GM12872 (cell line): Measurements from ENCODE around the gene TCF23.

Source experiments
- TF ChIP-seq, protein P1 (sequence below): IDR thresholded peaks from 3 replicates; pipeline ENCODE4 v1.5.1; 2011; ENCODE audit warnings: low read depth, mild to moderate bottlenecking, low read length, moderate library complexity; ENCODE audit not compliant: insufficient read depth

The TCF23 gene

DNA sequence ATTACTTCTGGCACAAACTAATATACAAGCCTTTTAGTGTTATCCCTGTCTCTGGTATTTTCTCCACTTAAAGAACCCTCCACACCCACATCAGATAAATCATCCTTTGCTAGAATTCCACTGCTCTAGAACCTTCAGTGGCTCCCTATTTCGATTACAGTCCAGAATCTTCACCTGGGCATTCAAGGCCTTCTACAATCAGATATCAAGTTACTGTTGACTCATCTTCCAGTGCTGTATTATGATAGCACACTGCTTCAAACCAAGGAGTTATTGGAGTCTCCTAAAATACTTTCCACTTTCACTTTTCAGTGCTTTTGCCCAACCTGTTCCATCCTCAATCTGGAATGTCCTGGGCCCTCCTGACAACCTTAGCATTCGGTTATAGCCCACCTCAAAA lies 33.3 kb upstream of the TCF23 start:
- TF ChIP-seq, protein P1, sequence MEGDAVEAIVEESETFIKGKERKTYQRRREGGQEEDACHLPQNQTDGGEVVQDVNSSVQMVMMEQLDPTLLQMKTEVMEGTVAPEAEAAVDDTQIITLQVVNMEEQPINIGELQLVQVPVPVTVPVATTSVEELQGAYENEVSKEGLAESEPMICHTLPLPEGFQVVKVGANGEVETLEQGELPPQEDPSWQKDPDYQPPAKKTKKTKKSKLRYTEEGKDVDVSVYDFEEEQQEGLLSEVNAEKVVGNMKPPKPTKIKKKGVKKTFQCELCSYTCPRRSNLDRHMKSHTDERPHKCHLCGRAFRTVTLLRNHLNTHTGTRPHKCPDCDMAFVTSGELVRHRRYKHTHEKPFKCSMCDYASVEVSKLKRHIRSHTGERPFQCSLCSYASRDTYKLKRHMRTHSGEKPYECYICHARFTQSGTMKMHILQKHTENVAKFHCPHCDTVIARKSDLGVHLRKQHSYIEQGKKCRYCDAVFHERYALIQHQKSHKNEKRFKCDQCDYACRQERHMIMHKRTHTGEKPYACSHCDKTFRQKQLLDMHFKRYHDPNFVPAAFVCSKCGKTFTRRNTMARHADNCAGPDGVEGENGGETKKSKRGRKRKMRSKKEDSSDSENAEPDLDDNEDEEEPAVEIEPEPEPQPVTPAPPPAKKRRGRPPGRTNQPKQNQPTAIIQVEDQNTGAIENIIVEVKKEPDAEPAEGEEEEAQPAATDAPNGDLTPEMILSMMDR = no peak

DNA sequence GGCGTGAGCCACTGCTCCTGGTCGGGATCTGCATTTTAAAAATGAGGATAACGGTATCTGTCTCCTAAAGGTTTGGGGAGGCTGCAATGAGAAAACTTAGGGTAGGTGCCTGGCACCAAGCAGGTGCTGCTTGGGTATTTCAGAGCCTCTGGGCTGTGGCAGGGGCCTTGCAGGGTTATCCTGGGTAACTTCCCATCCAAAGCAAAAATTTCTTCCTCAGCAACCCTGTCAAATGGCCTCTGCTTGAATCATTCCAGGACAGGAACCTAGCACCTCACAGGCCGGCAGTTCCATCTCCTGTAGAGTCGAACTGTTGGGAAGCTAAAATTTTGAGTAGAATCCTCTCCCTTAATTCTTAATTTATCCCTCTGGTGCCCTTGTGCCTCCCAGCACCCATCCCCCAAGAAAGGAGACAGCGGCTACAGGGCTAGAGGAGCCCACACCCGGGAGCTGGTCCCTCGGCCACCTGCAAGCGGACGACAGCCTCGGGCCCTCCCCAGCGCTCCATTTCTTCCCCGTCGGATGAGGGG lies 30.7 kb upstream of the TCF23 start:
- TF ChIP-seq, protein P1 = no peak

DNA sequence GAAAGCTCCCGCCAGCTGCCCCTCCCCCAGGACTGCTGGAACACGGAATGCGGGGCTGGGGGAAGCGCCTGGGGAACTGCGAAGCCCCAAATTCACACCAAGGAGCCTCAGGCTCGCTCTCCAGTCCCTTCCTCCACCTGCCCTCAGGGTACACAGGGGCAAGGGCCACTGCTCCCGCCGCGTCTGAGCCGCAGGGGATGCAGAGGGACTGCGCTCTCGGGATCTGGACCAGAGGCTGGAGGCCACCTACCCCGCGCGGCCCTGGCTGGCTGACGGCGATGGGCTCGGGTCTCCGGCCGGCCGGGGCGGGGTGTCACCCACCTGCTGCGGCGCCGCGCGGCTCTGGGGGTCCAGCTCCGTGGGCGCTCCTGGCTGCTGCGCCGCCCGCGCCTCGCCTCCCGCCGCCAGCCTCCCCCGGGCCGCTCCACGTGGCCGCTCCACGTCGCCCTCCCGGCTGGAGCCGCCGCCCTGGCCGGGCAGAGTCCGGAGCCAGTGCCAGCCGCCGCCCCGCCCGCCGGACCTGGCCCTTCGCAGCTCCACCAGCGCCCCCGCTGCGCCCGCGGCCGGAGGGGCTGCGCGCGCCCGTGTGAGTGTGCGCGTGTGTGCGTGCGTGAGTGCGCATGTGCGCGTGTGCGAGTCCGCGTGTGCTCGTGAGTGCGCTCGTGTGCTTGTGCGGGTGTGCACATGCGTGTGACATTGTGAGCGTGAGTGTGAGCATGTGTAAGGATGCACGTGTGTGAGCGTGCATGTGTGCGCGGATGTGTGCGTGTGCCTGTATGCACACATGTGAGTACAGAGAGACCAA lies 30.1 kb upstream of the TCF23 start, which contains the start of gene CGREF1:
Gene CGREF1, minus strand, starts transcription at position 604 of the 805 bp plus-strand sequence. CDS start 14,762 bp downstream, outside the sequence.
- TF ChIP-seq, protein P1 = no peak

DNA sequence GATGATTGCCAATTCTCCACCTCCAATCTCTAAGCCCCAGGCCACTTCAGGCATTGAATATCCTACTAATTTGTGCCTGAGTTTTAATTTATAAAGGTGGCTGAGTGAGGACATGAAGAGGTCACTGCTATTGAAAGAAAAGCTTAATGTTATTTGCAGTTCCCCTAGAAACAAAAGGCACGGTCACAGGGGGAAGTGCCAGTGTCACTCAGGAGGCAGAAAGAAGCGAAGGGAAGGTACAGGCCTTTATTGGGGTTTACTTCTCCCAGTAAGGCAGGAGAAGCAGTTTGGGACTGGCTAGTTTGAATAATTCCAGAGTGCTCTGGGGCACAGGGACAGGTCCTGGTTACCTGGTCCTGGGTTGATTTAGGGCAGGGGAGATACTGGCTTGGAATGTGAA lies 26.9 kb upstream of the TCF23 start:
- TF ChIP-seq, protein P1 = no peak

DNA sequence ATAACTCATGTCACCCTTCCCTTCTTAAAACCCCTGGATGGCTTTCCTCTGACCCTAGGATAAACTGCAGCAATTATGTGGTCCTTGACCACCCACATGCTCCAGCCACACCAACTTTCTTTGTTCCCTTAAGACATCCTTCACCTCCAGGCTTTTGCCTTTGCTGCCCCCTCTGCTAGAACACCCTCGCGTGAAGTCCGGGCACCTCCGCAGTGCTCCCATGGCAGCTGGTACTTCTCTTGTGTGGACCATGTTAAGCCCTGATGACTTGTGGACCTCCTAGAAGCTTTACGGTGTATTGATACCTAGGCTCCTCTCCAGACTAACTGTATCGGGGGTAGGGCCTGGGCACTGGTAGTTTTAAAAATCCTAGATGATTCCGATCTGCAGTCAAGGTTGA lies 26.0 kb upstream of the TCF23 start:
- TF ChIP-seq, protein P1 = no peak

DNA sequence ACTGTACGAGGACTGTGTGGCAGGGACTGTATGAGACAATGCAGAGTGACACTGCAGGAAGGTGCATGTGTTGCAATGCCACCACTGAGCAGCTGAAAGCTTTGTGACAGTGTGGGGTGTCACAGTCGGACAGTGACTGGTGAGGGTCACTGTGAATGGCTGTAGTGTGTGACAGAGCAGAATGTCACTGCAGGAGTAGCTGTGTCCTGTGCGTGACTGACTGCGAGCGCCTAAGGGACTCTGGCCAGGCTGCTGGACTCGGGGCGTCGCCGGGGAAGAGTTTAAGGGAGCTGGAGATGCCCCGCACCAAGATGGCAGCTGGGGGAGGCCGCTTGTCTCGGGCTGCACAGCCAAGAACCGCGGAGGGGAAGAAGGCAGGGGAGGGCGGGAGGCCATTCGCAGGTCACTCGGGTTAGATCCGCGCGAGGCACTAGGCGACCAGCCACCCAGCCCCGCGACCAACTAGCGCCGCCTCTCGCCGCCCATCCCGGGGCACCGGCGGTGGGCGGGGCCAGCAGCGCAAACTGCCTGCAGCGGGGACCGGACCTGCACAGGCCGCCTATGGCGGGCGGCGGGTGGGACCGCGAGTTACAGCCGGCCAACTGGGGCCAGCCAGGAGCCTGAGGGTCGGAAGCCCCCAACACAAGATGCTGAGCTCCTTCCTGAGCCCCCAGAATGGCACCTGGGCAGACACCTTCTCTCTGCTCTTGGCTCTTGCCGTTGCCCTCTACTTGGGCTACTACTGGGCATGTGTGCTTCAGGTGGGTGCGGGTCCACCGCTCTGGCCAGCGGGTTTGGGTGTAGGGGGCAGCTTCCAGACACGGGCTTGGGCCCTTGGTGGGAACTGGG lies 25.3 kb upstream of the TCF23 start, which contains the start of gene ABHD1:
Gene ABHD1, plus strand, starts transcription at position 514 of the 849 bp plus-strand sequence. Its CDS starts 134 bp downstream, at position 648.
- TF ChIP-seq, protein P1 = no peak

DNA sequence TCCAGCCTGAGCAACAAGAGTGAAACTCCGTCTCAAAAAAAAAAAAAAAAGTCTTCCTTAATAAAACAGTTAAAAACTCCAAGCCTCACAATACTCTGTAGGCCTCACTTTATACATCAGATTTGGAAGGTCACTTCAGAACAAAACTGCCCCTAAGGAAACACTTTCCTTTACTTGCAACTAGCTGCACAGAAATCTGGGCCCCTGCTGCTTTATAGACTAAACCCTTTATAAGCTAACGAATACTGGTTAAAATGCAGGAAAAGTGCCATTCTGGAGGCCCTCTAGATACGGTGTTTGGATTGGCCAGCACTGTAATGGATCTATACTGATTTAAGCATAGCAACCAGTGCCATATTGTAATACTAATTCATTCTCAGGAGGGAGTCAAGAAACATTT lies 23.7 kb upstream of the TCF23 start:
- TF ChIP-seq, protein P1 = no peak
